HepG2 (cell line): ENCODE data around the gene ABAT. TPM values are rescaled to one million over a fixed set of nuclear protein-coding genes. Genes with fewer than 3 reads are reported as not detected.

ENCODE experiments used
- AHR ChIP-seq: IDR thresholded peaks from 2 replicates; pipeline ENCODE4 v1.6.1; 2018; ENCODE audit warnings: missing genetic modification reagents, missing compliant biosample characterization
- CAMTA2 ChIP-seq: sonication (generic); formaldehyde crosslinking; IDR thresholded peaks from 2 replicates; pipeline ENCODE4 v1.4.0; 2020; ENCODE audit warnings: mild to moderate bottlenecking, missing genetic modification reagents, borderline replicate concordance
- CBX2 ChIP-seq, 2 experiments: fragments of 200-600 bp in 1 of 2; sonication (generic); formaldehyde crosslinking in 1 of 2; IDR thresholded peaks; 2 replicates each; pipeline versions ENCODE4 v1.7.0 to v1.8.1; 2018 to 2022; ENCODE audit warnings: low read depth in 2 of 2, low read length in 1 of 2, mild to moderate bottlenecking in 1 of 2, missing genetic modification reagents in 1 of 2
- ETV5 ChIP-seq: IDR thresholded peaks from 2 replicates; pipeline ENCODE4 v1.6.1; 2018; ENCODE audit warnings: missing biosample characterization, missing genetic modification reagents, inconsistent platforms, borderline replicate concordance
- GABPB1 ChIP-seq: IDR thresholded peaks from 2 replicates; pipeline ENCODE4 v1.6.1; 2016; ENCODE audit warnings: mild to moderate bottlenecking, missing genetic modification reagents, moderate library complexity, missing compliant biosample characterization
- KAT8 ChIP-seq: IDR thresholded peaks from 2 replicates; pipeline ENCODE4 v1.6.1; 2016; ENCODE audit warnings: missing genetic modification reagents, missing compliant biosample characterization
- MAX ChIP-seq: IDR thresholded peaks from 2 replicates; pipeline ENCODE4 v1.6.1; 2012; ENCODE audit warnings: inconsistent platforms
- MEIS1 ChIP-seq: sonication (generic); formaldehyde crosslinking; IDR thresholded peaks from 2 replicates; pipeline ENCODE4 v1.9.0; 2021; ENCODE audit warnings: mild to moderate bottlenecking, missing genetic modification reagents, moderate library complexity, borderline replicate concordance
- MYNN ChIP-seq: sonication (generic); formaldehyde crosslinking; IDR thresholded peaks from 2 replicates; pipeline ENCODE4 v1.4.0; 2020; ENCODE audit warnings: mild to moderate bottlenecking, low read depth, missing genetic modification reagents
- PAWR ChIP-seq: sonication (generic); formaldehyde crosslinking; IDR thresholded peaks from 2 replicates; pipeline ENCODE4 v1.4.0; 2020; ENCODE audit warnings: missing genetic modification reagents, mild to moderate bottlenecking, borderline replicate concordance
- PRMT3 ChIP-seq: sonication (generic); formaldehyde crosslinking; IDR thresholded peaks from 2 replicates; pipeline ENCODE4 v1.8.1; 2022; ENCODE audit warnings: low read depth, mild to moderate bottlenecking, moderate library complexity, missing genetic modification reagents, borderline replicate concordance
- TFDP2 ChIP-seq: sonication (generic); formaldehyde crosslinking; IDR thresholded peaks from 2 replicates; pipeline ENCODE4 v1.4.0; 2020; ENCODE audit warnings: missing genetic modification reagents
- THRA ChIP-seq: sonication (generic); formaldehyde crosslinking; IDR thresholded peaks from 2 replicates; pipeline ENCODE4 v1.4.0; 2020; ENCODE audit warnings: missing genetic modification reagents, borderline replicate concordance
- TSC22D2 ChIP-seq: sonication (generic); formaldehyde crosslinking; IDR thresholded peaks from 2 replicates; pipeline ENCODE4 v1.5.1; 2020; ENCODE audit warnings: missing genetic modification reagents, mild to moderate bottlenecking, borderline replicate concordance
- ZBTB3 ChIP-seq: sonication (generic); formaldehyde crosslinking; IDR thresholded peaks from 2 replicates; pipeline ENCODE4 v1.4.0; 2020; ENCODE audit warnings: low read depth, mild to moderate bottlenecking, moderate library complexity, missing genetic modification reagents, borderline replicate concordance
- ZBTB33 ChIP-seq: sonication (generic); formaldehyde crosslinking; IDR thresholded peaks from 2 replicates; pipeline ENCODE4 v1.4.0; 2020; ENCODE audit warnings: missing genetic modification reagents
- ZNF496 ChIP-seq: sonication (generic); formaldehyde crosslinking; IDR thresholded peaks from 2 replicates; pipeline ENCODE4 v1.8.1; 2023; ENCODE audit warnings: mild to moderate bottlenecking, moderate library complexity, missing genetic modification reagents; ENCODE audit not compliant: insufficient replicate concordance
- ZNF703 ChIP-seq: sonication (generic); formaldehyde crosslinking; IDR thresholded peaks from 2 replicates; pipeline ENCODE4 v1.5.1; 2020; ENCODE audit warnings: missing genetic modification reagents, mild to moderate bottlenecking, moderate library complexity, borderline replicate concordance
- ZNF713 ChIP-seq: sonication (generic); formaldehyde crosslinking; IDR thresholded peaks from 2 replicates; pipeline ENCODE4 v1.4.0; 2020; ENCODE audit warnings: mild to moderate bottlenecking, missing genetic modification reagents
- polyA plus RNA-seq, 8 experiments: library from polyadenylated mRNA; depleted of rRNA in 3 of 8; stranded (reverse) in 7 of 8; unstranded in 1 of 8; fragments of >200 nt; fragmentation: Illumina TruSeq in 4 of 8; extraction: Trizol in 4 of 8; gene quantifications; 2 replicates each; pipeline versions ENCODE4 v1.2.1 to v1.2.3, GENCODE V29; 2011 to 2016; ENCODE audit warnings: low read depth in 4 of 8, missing spikeins in 1 of 8, mixed read lengths in 1 of 8; ENCODE audit not compliant: insufficient read depth in 1 of 8
- total RNA-seq, 5 experiments: library from RNA; depleted of rRNA; stranded (reverse); fragments of >200 nt; fragmentation: Illumina TruSeq; extraction: Trizol; gene quantifications; 2 replicates each; pipeline ENCODE4 v1.2.3, GENCODE V29; 2016; ENCODE audit warnings: low read depth in 1 of 5

The ABAT gene
- total and polyA plus RNA-seq, 2 of the 13 experiments (the other 11 are each of a cell fraction or from before 2014, with no cell fraction given), result 47.6 to 97.3 TPM

- TF ChIP-seq ZBTB33 (CRISPR knock-in tag) (no peak), PAWR (CRISPR knock-in tag) (0 out of 2 replicates have a peak, but pooled peaks have one; percentile 40), ZNF703 (CRISPR knock-in tag) (no peak), ZBTB3 (0 out of 2 replicates have a peak, but pooled peaks have one; percentile 13), ZNF713 (CRISPR knock-in tag) (0 out of 2 replicates have a peak, but pooled peaks have one; percentile 11), MAX (peak; percentile 58; the same call in 1 of the 2 replicates), THRA (0 out of 2 replicates have a peak, but pooled peaks have one; percentile 19), MEIS1 (CRISPR knock-in tag) (no peak; the same call in 1 of the 2 replicates), KAT8 (CRISPR knock-in tag) (0 out of 2 replicates have a peak, but pooled peaks have one; percentile 11), GABPB1 (CRISPR knock-in tag) (no peak), PRMT3 (CRISPR knock-in tag) (no peak), TFDP2 (CRISPR knock-in tag) (no peak), CAMTA2 (0 out of 2 replicates have a peak, but pooled peaks have one; percentile 19), CBX2 (IDR thresholded peaks at IDR 0.05; ENCODE audit: low read depth, low read length) (no peak), CBX2 (CRISPR knock-in tag; IDR thresholded peaks at IDR 0.05; ENCODE audit: low read depth) (no peak), ZNF496 (no peak), AHR (peak; percentile 39; the same call in 1 of the 2 replicates), TSC22D2 (CRISPR knock-in tag) (no peak), MYNN (no peak), ETV5 (CRISPR knock-in tag) (peak; percentile 59; the same call in 1 of the 2 replicates)
Measured at GRCh38 chr16:8673611-8674412, 605 bp upstream of the ABAT start (continued).
